Natural killer cell (primary cell): Measurements from ENCODE around the gene PIBF1. TPM values are rescaled to one million over a fixed set of nuclear protein-coding genes. Genes with fewer than 3 reads are reported as not detected.

Source experiments
- ATAC-seq, 3 donors: fragments of 150-1000 bp in 2 of 3; fragments of 200-7000 bp in 1 of 3; cut with Tn5 transposase; 1 replicate in 1 of 3; 2 replicates in 2 of 3; pipeline ENCODE4 v1.10.0; 2021; ENCODE audit warnings: mild to moderate bottlenecking in 2 of 3, moderate library complexity in 2 of 3
- DNase-seq, 2 donors: peaks; one replicate each; pipeline versions ENCODE4 v3.0.0 to v3.0.0-alpha.2; 2013 to 2021; ENCODE audit warnings: mixed read lengths in 1 of 2
- H3K27ac ChIP-seq: one replicate; pipeline ENCODE4 v1.5.1; 2013; ENCODE audit warnings: mild to moderate bottlenecking, low read length
- H3K27me3 ChIP-seq: one replicate; pipeline ENCODE4 v1.6.1; 2013; ENCODE audit warnings: low read length; ENCODE audit not compliant: control insufficient read depth, insufficient read depth
- H3K36me3 ChIP-seq: one replicate; pipeline ENCODE4 v1.6.1; 2013; ENCODE audit warnings: low read length; ENCODE audit not compliant: control insufficient read depth, insufficient read depth
- H3K4me1 ChIP-seq: one replicate; pipeline ENCODE4 v1.6.1; 2013; ENCODE audit warnings: low read length; ENCODE audit not compliant: control insufficient read depth, insufficient read depth
- H3K4me3 ChIP-seq: one replicate; pipeline ENCODE4 v1.5.1; 2013; ENCODE audit warnings: low read length
- H3K9me3 ChIP-seq: one replicate; pipeline ENCODE4 v1.6.1; 2013; ENCODE audit warnings: low read length; ENCODE audit not compliant: control insufficient read depth, insufficient read depth
- H3K27ac Mint-ChIP-seq, 2 donors: one replicate each; pipeline ENCODE4 v1.8.0; 2022; ENCODE audit warnings: mild to moderate bottlenecking in 2 of 2, mixed read lengths in 2 of 2, moderate library complexity in 1 of 2
- H3K27me3 Mint-ChIP-seq, 2 donors: one replicate each; pipeline ENCODE4 v1.8.0; 2022; ENCODE audit warnings: low read depth in 2 of 2, mixed read lengths in 2 of 2
- H3K36me3 Mint-ChIP-seq: one replicate; pipeline ENCODE4 v1.8.0; 2022; ENCODE audit warnings: mixed read lengths
- H3K4me1 Mint-ChIP-seq, 2 donors: one replicate each; pipeline ENCODE4 v1.8.0; 2022; ENCODE audit warnings: mixed read lengths in 2 of 2
- H3K4me3 Mint-ChIP-seq: one replicate; pipeline ENCODE4 v1.8.0; 2022; ENCODE audit warnings: mild to moderate bottlenecking, moderate library complexity, mixed read lengths
- H3K9me3 Mint-ChIP-seq, 2 donors: one replicate each; pipeline ENCODE4 v1.8.0; 2022; ENCODE audit warnings: mixed read lengths in 2 of 2
- CTCF ChIP-seq: fragments of 200-600 bp; IDR thresholded peaks from one replicate; pipeline ENCODE4 v1.8.0; 2022; ENCODE audit warnings: antibody characterized with exemption
- WGBS: methylation state at CpG from one replicate; pipeline ENCODE4 v1.1.7; 2013; ENCODE audit warnings: missing lambda C conversion rate; ENCODE audit not compliant: insufficient coverage; 5-methylcytosine and 5-hydroxymethylcytosine counted together
- intact Hi-C: fragments of 100-400 bp; cut with micrococcal nuclease; formaldehyde crosslinking; loops from one replicate; pipeline ENCODE4 v1.14.2; 2022
- total RNA-seq, 4 donors: library from RNA; stranded (reverse); fragments of 120-200 nt in 1 of 4; gene quantifications; one replicate each; pipeline versions ENCODE4 v1.2.3 to v1.2.4, GENCODE V29; 2013 to 2022

PIBF1 gene
- total RNA-seq, 3 donors from 2014 or later (not counting 1 experiment from before 2014, with no cell fraction given): 21.9 to 37.8 (median 27.8) TPM

- peaks cover 54 to 68% of the 10 kb centered on the region in 2 donors for H3K27me3 Mint-ChIP-seq
- 46% methylated on average over 5 of the region's 6 CpGs for WGBS
- no peak for TF ChIP-seq CTCF
These were observed 276.1 kb downstream of the PIBF1 start for GRCh38 chr13:73058064-73058313.

DNA sequence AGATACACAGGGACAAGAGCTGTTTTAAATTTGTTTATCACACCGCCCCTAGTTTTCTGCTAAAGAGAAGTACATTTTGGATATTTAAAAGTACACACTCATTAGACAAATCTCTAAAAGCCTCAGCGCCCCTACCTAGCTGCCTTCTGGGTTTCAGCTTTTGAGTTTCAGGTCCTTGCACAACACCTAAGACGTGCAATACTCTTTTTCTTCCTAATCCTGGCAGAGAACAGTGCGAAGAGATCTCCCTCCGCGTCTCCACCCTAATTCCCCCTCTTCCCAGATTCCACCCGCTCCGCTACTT lies 276.5 kb downstream of the PIBF1 start:
- H3K27me3 Mint-ChIP-seq: peaks cover 54 to 72% of the 10 kb centered on the region in 2 donors
- no peaks in the 10 kb centered on the region for H3K36me3 Mint-ChIP-seq
- intact Hi-C loops: no loop called here
- peaks cover 19 to 20% of the 10 kb centered on the region in 2 donors for H3K4me1 Mint-ChIP-seq
- H3K27ac ChIP-seq: no peak overlapping the region
- H3K4me3 Mint-ChIP-seq: peak overlapping the region; percentile 94
- no peaks in the 10 kb centered on the region for H3K36me3 ChIP-seq
- no peaks in the 10 kb centered on the region for H3K9me3 ChIP-seq
- ATAC-seq (peak in 2 of 3 donors; percentile 1), DNase-seq (no peak)
- peaks cover 13% of the 10 kb centered on the region for H3K4me1 ChIP-seq
- H3K9me3 Mint-ChIP-seq: no peaks in the 10 kb centered on the region
- H3K4me3 ChIP-seq: peak overlapping the region; percentile 28
- WGBS: 9% methylated on average over 8 of the region's 8 CpGs
- H3K27ac Mint-ChIP-seq: peak overlapping the region in 1 of 2 donors; percentile 73
- TF ChIP-seq CTCF: no peak
- peaks cover 31% of the 10 kb centered on the region for H3K27me3 ChIP-seq

More at GRCh38 chr13:73058064-73058313, 276.1 kb downstream of the PIBF1 start:
- Histone ChIP-seq H3K27me3 (peaks cover 31% of the 10 kb centered on the region), H3K9me3 (no peaks in the 10 kb centered on the region), H3K27ac (no peak overlapping the region), H3K4me3 (no peak overlapping the region), H3K4me1 (peaks cover 13% of the 10 kb centered on the region), H3K36me3 (no peaks in the 10 kb centered on the region)
- H3K4me1 Mint-ChIP-seq: peaks cover 19 to 20% of the 10 kb centered on the region in 2 donors
- ATAC-seq (no peak), DNase-seq (no peak)
- H3K9me3 Mint-ChIP-seq: no peaks in the 10 kb centered on the region
- peak overlapping the region; percentile 94 for H3K4me3 Mint-ChIP-seq
- no peaks in the 10 kb centered on the region for H3K36me3 Mint-ChIP-seq
- H3K27ac Mint-ChIP-seq: no peak overlapping the region
- intact Hi-C loops: no loop called here

- H3K36me3 ChIP-seq: no peaks in the 10 kb centered on the region
- no peak within 1 kb of the TSS for H3K27ac ChIP-seq
- TF ChIP-seq CTCF: no peak
- peaks cover 13% of the 10 kb centered on the region for H3K4me1 ChIP-seq
- H3K4me1 Mint-ChIP-seq: peaks cover 19 to 20% of the 10 kb centered on the region in 2 donors
- peaks cover 54 to 72% of the 10 kb centered on the region in 2 donors for H3K27me3 Mint-ChIP-seq
- H3K9me3 Mint-ChIP-seq: no peaks in the 10 kb centered on the region
- peak within 1 kb of the TSS; percentile 94 for H3K4me3 Mint-ChIP-seq
- intact Hi-C loops: no loop called here
- H3K27me3 ChIP-seq: peaks cover 31% of the 10 kb centered on the region
- DNase-seq (peak; percentile 83 to 93), ATAC-seq (peak; percentile 96 to 98 (median 97))
- H3K9me3 ChIP-seq: no peaks in the 10 kb centered on the region
- H3K27ac Mint-ChIP-seq: peak within 1 kb of the TSS in 1 of 2 donors; percentile 73
- H3K36me3 Mint-ChIP-seq: no peaks in the 10 kb centered on the region
- under 1% methylated on average over 93 of the region's 93 CpGs for WGBS
- peak within 1 kb of the TSS; percentile 28 for H3K4me3 ChIP-seq
These were observed 277.0 kb downstream of the PIBF1 start, which contains the start of gene KLF5 for GRCh38 chr13:73058736-73059459. KLF5 (plus strand) TSS chr13:73059005; CDS start chr13:73059328, 323 bp downstream.
